HK-2 (cell line): Measurements from ENCODE around the gene WBP11.
"Not testable (repeated sequence)": the region's sequence is repeated elsewhere in the genome, so short reads cannot be mapped to it uniquely, and the experiment has no call there.

Source experiments
- DNase-seq: peaks from one replicate; pipeline ENCODE4 v3.0.0-alpha.2; 2018; ENCODE audit not compliant: unreplicated experiment

WBP11 gene

GRCh38 chr12:14771651-14772137 lies 31.6 kb downstream of the WBP11 start:
- peak; percentile 7 for DNase-seq

GRCh38 chr12:14770496-14771461 lies 32.5 kb downstream of the WBP11 start:
- peak; percentile 97 for DNase-seq

DNA sequence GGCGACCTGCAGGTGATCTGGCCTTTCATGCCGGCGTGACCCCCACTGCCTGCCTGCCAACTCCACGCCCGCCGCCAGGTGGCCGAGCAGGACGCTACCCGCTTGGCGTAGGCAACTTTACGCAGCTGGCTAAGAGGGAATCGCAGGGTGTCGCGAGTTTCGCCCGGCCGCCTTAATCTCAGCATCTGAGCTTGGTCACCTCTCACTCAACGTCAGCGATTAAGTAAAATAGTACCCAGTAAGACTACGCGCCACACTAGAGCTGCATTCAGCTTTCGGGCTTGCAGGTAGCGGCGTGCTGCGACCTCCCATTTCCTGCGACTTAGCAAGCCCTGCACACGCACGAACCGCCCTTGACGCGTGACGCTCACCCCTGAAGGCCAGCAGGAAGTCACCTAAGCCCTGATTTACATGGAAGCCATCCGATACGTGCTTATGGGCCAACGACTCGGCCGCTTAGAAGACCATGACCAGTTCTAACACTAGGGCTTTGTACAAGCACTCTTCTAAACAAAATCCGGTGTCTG lies 33.2 kb downstream of the WBP11 start:
- peak; percentile 92 for DNase-seq

DNA sequence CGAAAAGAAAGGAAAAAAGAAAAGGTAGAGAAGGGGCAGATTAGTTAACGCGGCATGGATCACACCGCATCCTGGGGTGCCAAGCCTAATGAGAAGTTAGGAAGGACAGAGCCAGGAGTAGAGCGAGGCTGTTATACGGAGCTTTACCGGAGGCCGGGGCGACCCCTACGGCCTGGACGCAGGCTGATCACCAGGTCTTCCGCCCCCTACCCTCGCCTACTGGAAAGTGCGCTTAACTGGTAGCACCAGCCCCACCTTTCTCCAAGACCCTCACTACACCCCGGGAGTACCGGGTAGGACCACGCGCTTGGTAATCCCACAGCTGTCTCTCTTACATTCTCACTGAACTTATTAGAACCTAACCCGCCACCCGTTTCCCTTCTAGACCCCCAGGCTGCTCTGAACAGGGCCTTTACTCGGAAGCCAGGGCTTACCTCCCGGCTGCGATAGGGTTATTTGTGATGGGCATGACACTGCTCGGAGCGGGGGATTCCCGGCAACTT lies 33.8 kb downstream of the WBP11 start:
- no peak for DNase-seq

DNA sequence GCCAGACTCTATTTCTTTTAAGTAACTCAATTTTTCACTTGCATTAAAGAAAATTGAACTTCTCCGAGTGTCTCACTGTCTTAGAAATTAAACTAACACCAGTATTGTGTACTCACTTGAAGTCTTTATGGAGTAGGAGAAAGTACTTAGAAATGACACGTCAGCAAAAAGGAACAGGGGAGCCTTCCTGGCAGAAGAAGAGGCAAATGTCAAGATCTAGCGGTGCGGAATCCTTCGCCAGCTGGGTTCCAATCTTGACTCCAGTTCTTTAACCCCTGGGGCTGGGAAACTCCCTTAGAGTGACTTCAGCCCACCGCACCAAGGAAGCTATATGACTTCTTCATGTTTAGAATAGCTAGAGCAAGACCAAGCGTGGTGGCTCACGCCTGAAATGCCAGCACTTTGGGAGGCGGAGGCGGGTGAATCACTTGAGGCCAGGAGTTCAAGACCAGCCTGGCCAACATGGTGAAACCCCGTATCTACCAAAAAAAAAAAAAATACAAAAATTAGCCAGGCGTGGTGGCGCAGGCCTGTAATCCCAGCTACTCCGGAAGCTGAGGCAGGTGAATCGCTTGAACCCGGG lies 34.4 kb downstream of the WBP11 start:
- DNase-seq: peak; percentile 6

DNA sequence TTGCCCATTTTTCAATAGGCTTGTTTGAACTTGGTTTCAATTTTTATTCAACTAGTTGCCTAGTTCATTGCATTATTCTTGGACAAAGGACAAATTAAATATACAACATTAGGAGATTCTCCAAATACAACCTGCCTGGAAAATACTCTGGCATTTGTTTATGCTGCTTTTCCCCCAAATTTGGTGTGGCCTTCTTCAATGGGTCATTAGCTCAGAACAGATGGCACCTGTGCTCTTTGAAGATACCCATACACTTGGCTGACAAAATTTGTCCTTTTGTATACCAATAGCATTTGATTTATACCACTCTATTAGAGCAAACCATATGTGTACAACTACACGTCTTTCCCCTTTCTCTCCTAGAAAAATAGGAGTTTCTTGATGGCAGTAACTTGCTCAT lies 35.7 kb downstream of the WBP11 start:
- DNase-seq: no peak

DNA sequence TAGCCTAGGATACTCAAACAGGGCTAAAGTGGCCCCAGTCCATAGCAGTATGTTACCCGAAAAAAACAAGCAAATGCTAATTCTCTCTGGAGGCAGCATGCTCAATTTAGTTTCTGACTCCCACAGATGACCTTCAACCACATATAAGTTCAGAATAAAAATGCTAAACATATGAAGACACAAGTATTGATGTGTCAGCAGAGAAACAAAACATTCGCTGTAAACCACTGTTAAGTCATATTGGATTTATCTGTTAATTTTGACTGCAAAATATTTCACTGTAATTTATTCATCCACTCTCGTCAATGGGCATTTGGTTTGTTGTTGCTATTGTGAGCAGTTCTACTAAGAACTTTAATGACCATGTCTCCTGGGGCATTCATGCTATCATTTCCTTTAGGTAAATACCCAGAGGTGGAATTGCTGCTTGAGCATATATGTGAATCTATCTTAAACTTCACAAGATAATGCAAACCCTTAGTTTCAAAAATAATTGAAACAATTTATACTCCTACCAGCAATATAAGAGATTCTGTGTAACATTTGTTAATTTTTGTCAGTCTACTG lies 36.5 kb downstream of the WBP11 start:
- DNase-seq: no peak

DNA sequence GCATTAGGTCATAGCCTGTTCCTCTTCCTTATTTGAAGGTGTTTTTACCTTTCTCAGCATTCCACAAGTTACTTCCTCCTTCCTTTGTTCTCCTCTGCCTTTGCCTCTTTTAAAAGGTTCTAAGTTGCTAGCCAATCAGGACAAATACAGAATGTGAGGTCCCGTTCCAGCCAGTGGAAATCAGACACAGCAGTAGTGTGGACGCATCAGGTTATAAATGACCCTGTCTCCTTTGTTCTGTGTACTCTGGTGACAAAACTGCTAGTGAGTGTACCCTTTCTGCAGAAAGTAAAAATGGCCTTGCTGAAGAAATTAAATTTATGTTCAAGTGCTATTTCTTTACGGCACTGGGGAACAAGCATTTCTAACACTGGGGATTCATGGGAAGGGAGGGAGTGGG lies 37.3 kb downstream of the WBP11 start:
- not testable (repeated sequence) for DNase-seq

DNA sequence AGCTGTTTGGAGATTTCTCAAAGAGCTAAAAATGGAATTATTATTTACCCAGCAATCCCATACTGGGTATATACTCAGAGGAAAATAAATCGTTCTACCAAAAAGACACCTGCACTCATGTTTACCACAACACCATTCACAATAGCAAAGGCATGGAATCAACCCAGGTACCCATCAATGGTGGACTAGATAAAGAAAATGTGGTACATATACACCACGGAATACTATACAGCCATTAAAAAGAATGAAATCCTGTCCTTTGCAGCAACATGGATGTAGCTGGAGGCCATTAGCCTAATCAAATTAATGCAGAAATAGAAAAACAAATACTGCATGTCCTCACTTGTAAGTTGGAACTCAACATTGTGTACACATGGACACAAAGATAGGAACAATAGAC lies 37.9 kb downstream of the WBP11 start:
- DNase-seq: no peak

- DNase-seq: not testable (repeated sequence)
These were observed 43.5 kb downstream of the WBP11 start for GRCh38 chr12:14759711-14760280.

DNA sequence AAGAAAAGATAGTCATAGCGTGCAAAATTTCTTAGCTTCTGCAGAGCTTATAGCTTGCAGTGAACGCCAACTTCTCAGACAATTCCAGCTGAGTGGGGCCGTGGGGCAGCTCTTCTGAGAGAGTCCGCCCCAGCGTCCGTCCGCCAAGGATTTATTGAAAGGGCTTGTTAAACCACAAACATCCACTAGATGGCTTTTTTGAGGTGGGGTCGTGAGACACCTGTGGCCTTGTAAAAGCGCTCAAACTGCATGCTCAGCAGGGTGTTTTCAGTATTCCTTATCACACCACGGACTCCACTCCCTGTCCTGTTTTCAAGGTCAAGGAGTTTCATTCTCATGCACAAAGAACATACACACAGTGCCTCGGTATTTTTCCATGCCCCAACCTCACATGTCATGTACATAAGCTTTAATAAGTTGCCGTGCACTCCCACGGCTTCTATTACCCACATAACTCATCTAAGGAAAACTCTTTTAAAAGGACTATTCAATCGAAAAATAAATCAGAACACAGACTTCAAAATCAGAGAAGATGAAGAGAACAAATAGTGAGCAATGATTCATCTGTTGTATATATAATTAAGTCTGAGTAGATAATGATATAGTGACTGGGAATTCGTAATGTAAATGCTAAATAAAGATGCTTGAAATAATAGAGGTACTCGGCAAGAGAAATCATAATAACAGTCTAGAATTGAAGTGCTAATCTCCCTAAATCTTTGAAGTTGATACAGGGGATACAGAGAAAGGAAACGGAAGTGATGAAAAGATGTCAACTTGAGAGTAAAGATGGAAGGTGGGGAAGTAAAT lies 46.7 kb downstream of the WBP11 start:
- no peak for DNase-seq

DNA sequence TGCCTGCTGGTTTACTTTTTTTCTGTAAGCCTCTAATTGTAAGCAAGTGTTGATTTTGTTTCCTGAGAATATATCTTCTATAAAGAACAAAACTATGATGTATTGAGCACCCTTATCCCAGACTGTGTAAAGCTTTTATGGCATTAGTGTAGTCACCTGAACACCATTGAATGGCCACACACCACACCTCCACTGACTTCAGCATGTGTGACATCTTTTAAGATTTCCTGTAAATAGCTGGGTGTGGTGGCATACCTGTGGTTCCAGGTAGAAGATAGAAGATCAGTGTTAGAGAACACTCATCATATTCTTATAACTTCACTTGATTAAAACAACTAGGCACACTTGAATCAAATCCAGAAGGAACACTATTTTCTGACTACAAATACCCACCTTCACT lies 51.3 kb downstream of the WBP11 start:
- no peak for DNase-seq

- no peak for DNase-seq
These were observed 60.2 kb downstream of the WBP11 start for GRCh38 chr12:14743061-14743460.

DNA sequence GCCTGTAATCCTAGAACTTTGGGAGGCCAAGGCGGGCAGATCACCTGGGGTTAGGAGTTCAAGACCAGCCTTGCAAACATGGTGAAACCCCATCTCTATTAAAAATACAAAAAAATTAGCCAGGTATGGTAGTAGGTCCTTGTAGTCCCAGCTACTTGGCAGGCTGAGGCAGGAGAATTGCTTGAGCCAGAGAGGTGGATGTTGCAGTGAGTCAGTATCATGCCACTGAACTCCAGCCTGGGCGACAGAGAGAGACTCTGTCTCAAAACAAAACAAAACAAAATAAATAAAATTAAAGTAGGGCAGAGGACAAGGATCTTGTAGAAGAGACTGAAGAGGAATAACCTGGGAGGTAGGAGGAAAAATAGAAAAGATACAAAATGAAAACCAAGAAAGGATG lies 61.3 kb downstream of the WBP11 start:
- no peak for DNase-seq

DNA sequence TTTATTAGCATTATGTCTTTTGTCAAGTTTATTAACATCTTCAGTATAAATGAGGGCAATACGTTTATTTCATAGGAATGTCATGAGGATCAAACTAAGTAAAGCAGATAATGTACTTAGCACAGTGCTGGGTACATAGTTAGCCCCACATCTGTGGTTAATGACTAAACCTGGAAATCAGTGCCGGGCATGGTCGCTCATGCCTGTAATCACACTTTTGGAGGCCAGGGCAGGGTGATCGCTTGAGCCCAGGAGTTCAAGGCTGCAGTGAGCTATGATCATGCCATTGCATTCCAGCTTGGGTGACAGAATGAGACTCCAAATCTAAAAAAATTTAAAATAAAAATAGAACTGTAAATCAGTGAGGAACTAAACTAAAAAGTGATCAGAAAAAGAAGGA lies 62.1 kb downstream of the WBP11 start:
- DNase-seq: peak; percentile 19

DNA sequence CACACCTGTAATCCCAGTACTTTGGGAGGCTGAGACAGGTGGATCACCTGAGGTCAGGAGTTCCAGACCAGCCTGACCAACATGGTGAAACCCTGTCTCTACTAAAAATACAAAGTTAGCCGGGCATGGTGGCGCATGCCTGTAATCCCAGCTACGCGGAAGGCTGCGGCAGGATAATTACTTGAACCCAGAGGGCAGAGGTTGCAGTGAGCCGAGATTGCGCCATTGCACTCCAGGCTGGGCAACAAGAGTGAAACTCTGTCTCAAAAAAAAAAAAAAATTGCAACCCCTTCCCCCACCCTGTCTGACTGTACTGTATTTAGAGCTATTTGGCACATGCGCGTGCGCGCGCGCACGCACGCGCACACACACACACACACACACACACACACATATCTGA lies 66.8 kb downstream of the WBP11 start:
- DNase-seq: not testable (repeated sequence)
